H1 (cell line): ENCODE data around the gene TRABD2B.

Experiments used
- ATF2 ChIP-seq: IDR thresholded peaks from 2 replicates; pipeline ENCODE4 v1.6.1; 2012; ENCODE audit warnings: low read length, inconsistent platforms
- E2F6 ChIP-seq: IDR thresholded peaks from 2 replicates; pipeline ENCODE4 v1.6.1; 2012; ENCODE audit warnings: inconsistent platforms
- POLR2A ChIP-seq, 2 experiments: IDR thresholded peaks; 1 replicate in 1 of 2; 2 replicates in 1 of 2; pipeline ENCODE4 v1.6.1; 2011; ENCODE audit warnings: low read depth in 2 of 2, low read length in 2 of 2, mild to moderate bottlenecking in 2 of 2; ENCODE audit errors: control extremely low read depth in 1 of 2
- ZNF274 ChIP-seq: IDR thresholded peaks from 2 replicates; pipeline ENCODE4 v1.7.0; 2012; ENCODE audit warnings: low read length, borderline replicate concordance; ENCODE audit errors: extremely low read depth

- TF ChIP-seq E2F6 (no peak), ZNF274 (no peak), ATF2 (no peak), POLR2A (IDR thresholded peaks at IDR 0.05; ENCODE audit: control extremely low read depth in 1 of 2, low read depth in 2 of 2, low read length in 2 of 2) (no peak)
Measured at GRCh38 chr1:47765742-47766485, 231.3 kb downstream of the TRABD2B start.
